Panc1 (cell line): ENCODE data around the gene AKR1B1.

Experiments used
- CTCF ChIP-seq: fragments of 450-650 bp; IDR thresholded peaks from 2 replicates; pipeline ENCODE4 v1.5.1; 2017; ENCODE audit warnings: mild to moderate bottlenecking
- POLR2AphosphoS5 ChIP-seq: IDR thresholded peaks from 2 replicates; pipeline ENCODE4 v1.6.1; 2012; ENCODE audit warnings: mild to moderate bottlenecking, low read depth, low read length, moderate library complexity
- REST ChIP-seq, 2 experiments: IDR thresholded peaks; 2 replicates each; pipeline ENCODE4 v1.6.1; 2011 to 2012; ENCODE audit warnings: low read depth in 2 of 2, control low read depth in 1 of 2, low read length in 1 of 2, mild to moderate bottlenecking in 1 of 2, moderate library complexity in 1 of 2; ENCODE audit not compliant: insufficient read depth in 1 of 2
- SIN3A ChIP-seq: IDR thresholded peaks from 2 replicates; pipeline ENCODE4 v1.6.1; 2012; ENCODE audit warnings: low read depth, mild to moderate bottlenecking, low read length, moderate library complexity, borderline replicate concordance; ENCODE audit not compliant: insufficient read depth
- TCF7L2 ChIP-seq: IDR thresholded peaks from 2 replicates; pipeline ENCODE4 v1.6.1; 2011; ENCODE audit warnings: mild to moderate bottlenecking, low read depth, low read length, inconsistent platforms

- TF ChIP-seq CTCF (no peak), SIN3A (no peak), POLR2AphosphoS5 (no peak), TCF7L2 (no peak), REST (IDR thresholded peaks at IDR 0.05; ENCODE audit: insufficient read depth in 1 of 2, low read depth in 2 of 2, low read length in 1 of 2) (no peak)
Observed at GRCh38 chr7:134500982-134501381, 42.1 kb upstream of the AKR1B1 start.
